Skeletal muscle tissue (tissue), 4 donors: ENCODE data around the gene BCKDHA. TPM values are rescaled to one million over a fixed set of nuclear protein-coding genes. Genes with fewer than 3 reads are reported as not detected.

Source experiments
- H3K27ac ChIP-seq: one replicate; pipeline ENCODE4 v1.7.0; 2013; ENCODE audit warnings: mild to moderate bottlenecking, low read depth, low read length, inconsistent platforms
- H3K27me3 ChIP-seq, 3 donors: one replicate each; pipeline ENCODE4 v1.7.0; 2013; ENCODE audit warnings: low read length in 3 of 3; ENCODE audit not compliant: control insufficient read depth in 3 of 3, insufficient read depth in 3 of 3
- H3K36me3 ChIP-seq, 3 donors: one replicate each; pipeline ENCODE4 v1.7.0; 2013; ENCODE audit warnings: low read length in 3 of 3; ENCODE audit not compliant: control insufficient read depth in 3 of 3, insufficient read depth in 3 of 3
- H3K4me1 ChIP-seq, 3 donors: one replicate each; pipeline ENCODE4 v1.7.0; 2013; ENCODE audit warnings: low read length in 3 of 3, mild to moderate bottlenecking in 3 of 3; ENCODE audit not compliant: control insufficient read depth in 3 of 3, insufficient read depth in 3 of 3
- H3K4me3 ChIP-seq, 3 donors: one replicate each; pipeline ENCODE4 v1.7.0; 2013; ENCODE audit warnings: low read length in 3 of 3
- H3K9ac ChIP-seq, 3 donors: one replicate each; pipeline ENCODE4 v1.7.0; 2013; ENCODE audit warnings: low read length in 3 of 3, mild to moderate bottlenecking in 3 of 3, moderate library complexity in 2 of 3, low read depth in 1 of 3
- H3K9me3 ChIP-seq, 3 donors: one replicate each; pipeline ENCODE4 v1.7.0; 2013; ENCODE audit warnings: low read length in 3 of 3; ENCODE audit not compliant: control insufficient read depth in 3 of 3
- total RNA-seq: library from RNA; depleted of rRNA; stranded (reverse); fragments of >200 nt; gene quantifications from one replicate; pipeline ENCODE4 v1.2.3, GENCODE V29; 2014
- donor health status: Osteomylitis.

Gene BCKDHA
- 46.4 TPM for total RNA-seq

- Histone ChIP-seq H3K9me3 (no peaks in the 10 kb centered on the region), H3K4me3 (peak within 1 kb of the TSS; percentile 92 to 100 (median 98)), H3K36me3 (peaks cover 0 to 6% (median 5%) of the 10 kb centered on the region in 3 donors), H3K27me3 (no peaks in the 10 kb centered on the region), H3K4me1 (peaks cover 18 to 32% (median 21%) of the 10 kb centered on the region in 3 donors), H3K9ac (peak within 1 kb of the TSS; percentile 96 to 100 (median 99)), H3K27ac (peak within 1 kb of the TSS; percentile 93)
Measured at GRCh38 chr19:41397086-41398049, at the start of gene BCKDHA, which contains the start of gene EXOSC5. BCKDHA (plus strand) TSS chr19:41397818; CDS start chr19:41397828, 10 bp downstream. EXOSC5 (minus strand) TSS chr19:41397359; CDS start chr19:41397328, 31 bp downstream.

GRCh38 chr19:41350735-41351338, 46.8 kb upstream of the BCKDHA start:
- peak overlapping the region; percentile 44 for H3K27ac ChIP-seq
- H3K4me1 ChIP-seq, result peaks cover 29 to 37% (median 30%) of the 10 kb centered on the region in 3 donors
- peak overlapping the region; percentile 56 to 74 (median 63) for H3K9ac ChIP-seq
- H3K4me3 ChIP-seq, result peak overlapping the region; percentile 75 to 85 (median 76)
- peaks cover 0 to 42% (median 38%) of the 10 kb centered on the region in 3 donors for H3K27me3 ChIP-seq
- H3K9me3 ChIP-seq, result no peaks in the 10 kb centered on the region
- no peaks in the 10 kb centered on the region for H3K36me3 ChIP-seq

- Histone ChIP-seq H3K9me3 (no peaks in the 10 kb centered on the region), H3K36me3 (no peaks in the 10 kb centered on the region), H3K27ac (peak overlapping the region; percentile 44), H3K4me1 (peaks cover 29 to 37% (median 32%) of the 10 kb centered on the region in 3 donors), H3K9ac (peak overlapping the region; percentile 56 to 74 (median 63)), H3K4me3 (peak overlapping the region; percentile 75 to 85 (median 76)), H3K27me3 (peaks cover 0 to 42% (median 38%) of the 10 kb centered on the region in 3 donors)
Measured at GRCh38 chr19:41351339-41352245, 46.0 kb upstream of the BCKDHA start.

GRCh38 chr19:41352279-41352608, 45.4 kb upstream of the BCKDHA start:
- H3K9ac ChIP-seq, result peak overlapping the region; percentile 56 to 74 (median 61)
- peaks cover 0 to 42% (median 38%) of the 10 kb centered on the region in 3 donors for H3K27me3 ChIP-seq
- no peaks in the 10 kb centered on the region for H3K9me3 ChIP-seq
- H3K27ac ChIP-seq, result no peak overlapping the region
- peak overlapping the region; percentile 75 to 85 (median 76) for H3K4me3 ChIP-seq
- peaks cover 31 to 37% (median 32%) of the 10 kb centered on the region in 3 donors for H3K4me1 ChIP-seq
- H3K36me3 ChIP-seq, result no peaks in the 10 kb centered on the region

- H3K36me3 ChIP-seq, result no peaks in the 10 kb centered on the region
- peak overlapping the region; percentile 56 to 74 (median 70) for H3K9ac ChIP-seq
- peak overlapping the region; percentile 68 for H3K27ac ChIP-seq
- H3K4me1 ChIP-seq, result peaks cover 31 to 37% (median 32%) of the 10 kb centered on the region in 3 donors
- H3K9me3 ChIP-seq, result no peaks in the 10 kb centered on the region
- peak overlapping the region; percentile 75 to 85 (median 76) for H3K4me3 ChIP-seq
- peaks cover 0 to 42% (median 38%) of the 10 kb centered on the region in 3 donors for H3K27me3 ChIP-seq
Measured at GRCh38 chr19:41352609-41353465, 44.8 kb upstream of the BCKDHA start.

- Histone ChIP-seq H3K27ac (peak within 1 kb of the TSS; percentile 68), H3K36me3 (no peaks in the 10 kb centered on the region), H3K4me3 (peak within 1 kb of the TSS; percentile 75 to 85 (median 76)), H3K9ac (peak within 1 kb of the TSS; percentile 56 to 74 (median 70)), H3K27me3 (peaks cover 0 to 42% (median 38%) of the 10 kb centered on the region in 3 donors), H3K4me1 (peaks cover 31 to 37% (median 32%) of the 10 kb centered on the region in 3 donors), H3K9me3 (no peaks in the 10 kb centered on the region)
Measured at GRCh38 chr19:41353466-41354342, 43.9 kb upstream of the BCKDHA start, which contains the start of gene TGFB1. TGFB1 (minus strand) TSS chr19:41353922; CDS start chr19:41353044, 878 bp downstream.

GRCh38 chr19:41354343-41354953, 43.2 kb upstream of the BCKDHA start:
- H3K27me3 ChIP-seq, result peaks cover 0 to 42% (median 38%) of the 10 kb centered on the region in 3 donors
- peak overlapping the region; percentile 40 to 45 (median 43) for H3K4me3 ChIP-seq
- H3K4me1 ChIP-seq, result peaks cover 30 to 37% (median 31%) of the 10 kb centered on the region in 3 donors
- no peak overlapping the region for H3K27ac ChIP-seq
- no peaks in the 10 kb centered on the region for H3K36me3 ChIP-seq
- H3K9ac ChIP-seq, result peak overlapping the region in 2 of 3 donors; percentile 56 to 57
- H3K9me3 ChIP-seq, result no peaks in the 10 kb centered on the region

GRCh38 chr19:41355035-41355434, 42.6 kb upstream of the BCKDHA start:
- H3K27me3 ChIP-seq, result peaks cover 0 to 42% (median 38%) of the 10 kb centered on the region in 3 donors
- peaks cover 30 to 37% (median 31%) of the 10 kb centered on the region in 3 donors for H3K4me1 ChIP-seq
- no peaks in the 10 kb centered on the region for H3K36me3 ChIP-seq
- H3K9ac ChIP-seq, result no peak overlapping the region
- H3K4me3 ChIP-seq, result no peak overlapping the region
- H3K27ac ChIP-seq, result no peak overlapping the region
- no peaks in the 10 kb centered on the region for H3K9me3 ChIP-seq
